ENCODE data around the gene RIC8B. TPM values are rescaled to one million over a fixed set of nuclear protein-coding genes. Genes with fewer than 3 reads are reported as not detected.
A peak's percentile ranks its signal among the peaks of the same experiment; 100 is the strongest.

RIC8B gene
- total and polyA plus RNA-seq, 5 donors = 9.0 to 24.2 (median 20.4) TPM

DNA sequence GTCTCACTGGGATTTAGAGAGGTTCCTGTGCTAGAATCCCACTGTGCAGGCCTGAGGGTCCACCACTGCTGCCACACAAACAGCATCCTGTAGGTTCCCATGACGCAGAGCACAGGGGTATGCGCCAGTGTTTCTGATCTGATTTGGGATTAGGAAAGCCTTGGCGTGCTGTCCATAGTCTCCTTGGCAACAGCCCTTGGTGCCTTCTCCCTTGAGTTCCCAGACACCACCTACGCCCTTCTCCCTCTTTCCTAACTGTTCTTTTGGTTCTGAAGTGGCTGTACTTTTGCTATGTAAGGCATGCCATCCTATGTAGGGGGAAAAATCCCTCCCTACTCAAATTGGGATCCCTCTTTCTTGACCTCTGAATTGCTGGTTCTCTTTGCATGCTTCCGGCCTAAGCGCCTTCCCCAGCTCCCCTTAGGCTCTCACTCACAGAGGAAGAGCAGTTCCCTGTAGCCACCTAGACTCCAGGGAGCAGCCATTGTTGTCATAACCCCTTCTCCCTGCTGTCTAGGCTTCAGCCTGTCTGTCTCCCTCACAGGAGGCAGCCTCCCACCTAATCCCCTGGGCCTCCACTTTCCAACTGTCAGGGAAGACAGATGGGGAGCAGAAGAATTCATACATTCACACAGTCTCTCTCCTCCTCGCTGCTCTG, 14.8 kb upstream of the RIC8B start:
- DNase-seq (peak in 1 of 3 donors; percentile 21), ATAC-seq (no peak)
- no peaks in the 10 kb centered on the region for H3K9me3 ChIP-seq (ENCODE audit: control insufficient read depth, low read length)
- peaks cover 9% of the 10 kb centered on the region for H3K4me1 ChIP-seq (ENCODE audit: control insufficient read depth, insufficient read depth, low read length)
- no peaks in the 10 kb centered on the region for H3K27me3 ChIP-seq (ENCODE audit: control insufficient read depth, insufficient read depth)
- intact Hi-C loops (cut with DNase I) = no loop called here
- no peak overlapping the region for H3K4me3 ChIP-seq (ENCODE audit: low read length)
- H3K27ac ChIP-seq (ENCODE audit: low read length) = no peak overlapping the region
- WGBS = 75% methylated on average over 7 of the region's 7 CpGs

- DNase-seq (no peak), ATAC-seq (peak; percentile 39 to 52)
- 48% methylated on average over 2 of the region's 2 CpGs for WGBS
- no peaks in the 10 kb centered on the region for H3K9me3 ChIP-seq (ENCODE audit: control insufficient read depth, low read length)
- no peak overlapping the region for H3K4me3 ChIP-seq (ENCODE audit: low read length)
- H3K4me1 ChIP-seq (ENCODE audit: control insufficient read depth, insufficient read depth, low read length) = peaks cover 9% of the 10 kb centered on the region
- H3K27ac ChIP-seq (ENCODE audit: low read length) = no peak overlapping the region
- no peaks in the 10 kb centered on the region for H3K27me3 ChIP-seq (ENCODE audit: control insufficient read depth, insufficient read depth)
- intact Hi-C loops (cut with DNase I) = no loop called here
Measured at GRCh38 chr12:106760184-106760531, 14.3 kb upstream of the RIC8B start.

DNA sequence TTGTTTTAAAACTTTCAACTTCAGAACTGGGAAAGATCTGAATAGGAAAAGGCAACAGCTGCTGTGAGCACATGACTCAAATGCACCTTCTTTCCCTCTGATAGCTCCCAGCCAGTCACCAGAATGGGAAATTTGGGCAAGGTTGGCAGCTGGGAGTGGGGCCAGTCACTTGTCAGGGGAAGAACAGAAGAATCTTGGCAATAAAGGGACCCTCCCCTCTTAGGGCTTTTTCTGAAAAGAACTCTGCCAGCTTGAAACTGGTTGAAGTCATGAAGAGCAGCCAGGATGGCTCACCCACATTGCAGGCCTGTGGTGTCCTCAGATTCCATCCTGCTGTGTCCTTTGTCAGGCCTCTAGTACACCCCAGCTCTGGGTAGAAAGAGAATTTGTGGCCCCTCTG, 10.3 kb upstream of the RIC8B start:
- no peak for ATAC-seq
- H3K27ac ChIP-seq (ENCODE audit: low read length) = no peak overlapping the region
- intact Hi-C loops (cut with DNase I) = no loop called here
- no peaks in the 10 kb centered on the region for H3K27me3 ChIP-seq (ENCODE audit: control insufficient read depth, insufficient read depth)
- H3K4me1 ChIP-seq (ENCODE audit: control insufficient read depth, insufficient read depth, low read length) = peaks cover 13% of the 10 kb centered on the region
- DNase-seq = no peak
- H3K4me3 ChIP-seq (ENCODE audit: low read length) = no peak overlapping the region
- no peaks in the 10 kb centered on the region for H3K9me3 ChIP-seq (ENCODE audit: control insufficient read depth, low read length)

DNA sequence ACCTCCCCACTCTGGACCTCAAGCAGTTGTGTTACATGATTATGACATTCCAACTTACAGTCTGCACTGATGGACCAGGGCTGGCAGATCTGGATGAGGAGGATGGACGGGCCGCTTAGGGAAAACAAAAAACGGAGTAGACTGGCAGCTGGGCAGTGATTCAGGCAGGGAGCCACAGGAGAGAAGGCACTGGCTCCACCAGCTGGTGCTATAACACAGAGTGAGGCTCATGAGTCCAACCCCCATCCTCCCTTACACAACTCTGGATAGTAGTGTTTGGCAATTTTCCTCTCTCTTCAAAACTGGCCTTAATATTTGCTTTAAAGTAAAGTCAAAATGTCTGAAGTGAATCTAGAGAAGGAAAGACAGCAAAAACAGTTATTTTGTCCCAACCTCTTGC, 9.7 kb upstream of the RIC8B start:
- H3K9me3 ChIP-seq (ENCODE audit: control insufficient read depth, low read length) = no peaks in the 10 kb centered on the region
- intact Hi-C loops (cut with DNase I) = no loop called here
- H3K4me3 ChIP-seq (ENCODE audit: low read length) = no peak overlapping the region
- WGBS = 76% methylated on average over 3 of the region's 3 CpGs
- ATAC-seq (peak in 1 of 2 donors; percentile 54), DNase-seq (no peak)
- no peak overlapping the region for H3K27ac ChIP-seq (ENCODE audit: low read length)
- peaks cover 12% of the 10 kb centered on the region for H3K4me1 ChIP-seq (ENCODE audit: control insufficient read depth, insufficient read depth, low read length)
- H3K27me3 ChIP-seq (ENCODE audit: control insufficient read depth, insufficient read depth) = no peaks in the 10 kb centered on the region

DNA sequence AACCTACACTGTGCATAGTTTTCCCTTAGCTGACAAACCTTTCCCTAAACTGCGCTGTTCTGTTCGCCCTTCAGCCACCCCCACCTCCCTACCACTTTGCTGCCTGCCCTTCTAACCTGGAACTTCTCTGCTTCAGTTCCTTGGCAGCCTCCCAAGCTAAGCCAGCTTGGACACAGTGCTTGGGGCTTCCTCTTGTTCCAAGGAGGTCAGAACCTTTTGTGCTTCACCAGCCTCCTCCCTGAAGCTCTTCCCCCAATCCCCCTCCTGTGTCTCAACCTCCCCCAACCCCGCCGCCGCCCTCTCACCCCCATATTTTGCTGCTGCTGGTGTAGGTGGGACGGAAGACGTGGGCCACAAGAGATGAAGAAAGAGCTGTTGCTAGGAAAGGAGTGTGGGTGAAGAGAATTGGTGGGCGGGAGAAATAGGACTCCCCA, 8.1 kb upstream of the RIC8B start:
- intact Hi-C loops (cut with DNase I) = no loop called here
- Histone ChIP-seq H3K9me3 (ENCODE audit: control insufficient read depth, low read length) (no peaks in the 10 kb centered on the region), H3K4me1 (ENCODE audit: control insufficient read depth, insufficient read depth, low read length) (peaks cover 9% of the 10 kb centered on the region), H3K27ac (ENCODE audit: low read length) (peak overlapping the region; percentile 57), H3K27me3 (ENCODE audit: control insufficient read depth, insufficient read depth) (no peaks in the 10 kb centered on the region), H3K4me3 (ENCODE audit: low read length) (no peak overlapping the region)
- ATAC-seq = peak; percentile 85 to 87
- WGBS = 35% methylated on average over 8 of the region's 8 CpGs
- peak; percentile 50 to 79 (median 71) for DNase-seq

GRCh38 chr12:106767206-106767605, 7.3 kb upstream of the RIC8B start:
- 53% methylated on average over 2 of the region's 2 CpGs for WGBS
- Histone ChIP-seq H3K9me3 (ENCODE audit: control insufficient read depth, low read length) (no peaks in the 10 kb centered on the region), H3K27me3 (ENCODE audit: control insufficient read depth, insufficient read depth) (no peaks in the 10 kb centered on the region), H3K4me1 (ENCODE audit: control insufficient read depth, insufficient read depth, low read length) (peaks cover 9% of the 10 kb centered on the region), H3K27ac (ENCODE audit: low read length) (no peak overlapping the region), H3K4me3 (ENCODE audit: low read length) (no peak overlapping the region)
- no peak for ATAC-seq
- no peak for DNase-seq
- intact Hi-C loops (cut with DNase I) = no loop called here

GRCh38 chr12:106767954-106768822, 6.3 kb upstream of the RIC8B start:
- no peaks in the 10 kb centered on the region for H3K27me3 ChIP-seq (ENCODE audit: control insufficient read depth, insufficient read depth)
- no peak for DNase-seq
- H3K4me3 ChIP-seq (ENCODE audit: low read length) = no peak overlapping the region
- no peak overlapping the region for H3K27ac ChIP-seq (ENCODE audit: low read length)
- peaks cover 9% of the 10 kb centered on the region for H3K4me1 ChIP-seq (ENCODE audit: control insufficient read depth, insufficient read depth, low read length)
- 56% methylated on average over 9 of the region's 9 CpGs for WGBS
- H3K9me3 ChIP-seq (ENCODE audit: control insufficient read depth, low read length) = no peaks in the 10 kb centered on the region
- intact Hi-C loops (cut with DNase I) = no loop called here
- no peak for ATAC-seq

GRCh38 chr12:106769078-106769477, 5.4 kb upstream of the RIC8B start:
- Histone ChIP-seq H3K9me3 (ENCODE audit: control insufficient read depth, low read length) (no peaks in the 10 kb centered on the region), H3K27ac (ENCODE audit: low read length) (no peak overlapping the region), H3K4me1 (ENCODE audit: control insufficient read depth, insufficient read depth, low read length) (peaks cover 9% of the 10 kb centered on the region), H3K27me3 (ENCODE audit: control insufficient read depth, insufficient read depth) (no peaks in the 10 kb centered on the region), H3K4me3 (ENCODE audit: low read length) (no peak overlapping the region)
- intact Hi-C loops (cut with DNase I) = no loop called here
- no peak for ATAC-seq
- 51% methylated on average over 5 of the region's 5 CpGs for WGBS
- no peak for DNase-seq

GRCh38 chr12:106769546-106769945, 4.9 kb upstream of the RIC8B start:
- no peaks in the 10 kb centered on the region for H3K9me3 ChIP-seq (ENCODE audit: control insufficient read depth, low read length)
- no peak for DNase-seq
- no peak for ATAC-seq
- H3K4me3 ChIP-seq (ENCODE audit: low read length) = no peak overlapping the region
- H3K4me1 ChIP-seq (ENCODE audit: control insufficient read depth, insufficient read depth, low read length) = peaks cover 9% of the 10 kb centered on the region
- WGBS = 60% methylated on average over 6 of the region's 6 CpGs
- no peaks in the 10 kb centered on the region for H3K27me3 ChIP-seq (ENCODE audit: control insufficient read depth, insufficient read depth)
- intact Hi-C loops (cut with DNase I) = no loop called here
- no peak overlapping the region for H3K27ac ChIP-seq (ENCODE audit: low read length)

DNA sequence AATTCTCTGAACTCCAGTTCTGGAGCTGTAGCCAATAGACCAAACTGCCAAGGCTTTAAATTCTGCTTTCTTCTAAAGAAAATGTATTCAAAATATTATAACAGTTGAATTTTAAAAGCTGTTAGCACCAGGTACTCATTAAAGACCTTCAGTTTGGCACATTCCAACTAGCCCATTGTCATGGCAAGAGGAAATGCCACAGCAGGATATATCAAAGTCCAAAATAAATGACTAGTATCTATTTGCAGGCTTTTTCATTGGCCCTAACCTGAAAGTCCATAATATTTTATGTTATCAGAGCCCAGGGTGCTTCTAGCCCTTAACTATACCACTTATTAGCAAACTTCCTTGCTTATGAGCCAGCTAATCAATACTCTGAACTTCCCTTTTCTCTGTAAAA, 3.1 kb upstream of the RIC8B start:
- H3K9me3 ChIP-seq (ENCODE audit: control insufficient read depth, low read length) = no peaks in the 10 kb centered on the region
- no peak overlapping the region for H3K27ac ChIP-seq (ENCODE audit: low read length)
- H3K27me3 ChIP-seq (ENCODE audit: control insufficient read depth, insufficient read depth) = no peaks in the 10 kb centered on the region
- ATAC-seq = no peak
- H3K4me3 ChIP-seq (ENCODE audit: low read length) = no peak overlapping the region
- intact Hi-C loops (cut with DNase I) = no loop called here
- peaks cover 7% of the 10 kb centered on the region for H3K4me1 ChIP-seq (ENCODE audit: control insufficient read depth, insufficient read depth, low read length)
- no peak for DNase-seq

DNA sequence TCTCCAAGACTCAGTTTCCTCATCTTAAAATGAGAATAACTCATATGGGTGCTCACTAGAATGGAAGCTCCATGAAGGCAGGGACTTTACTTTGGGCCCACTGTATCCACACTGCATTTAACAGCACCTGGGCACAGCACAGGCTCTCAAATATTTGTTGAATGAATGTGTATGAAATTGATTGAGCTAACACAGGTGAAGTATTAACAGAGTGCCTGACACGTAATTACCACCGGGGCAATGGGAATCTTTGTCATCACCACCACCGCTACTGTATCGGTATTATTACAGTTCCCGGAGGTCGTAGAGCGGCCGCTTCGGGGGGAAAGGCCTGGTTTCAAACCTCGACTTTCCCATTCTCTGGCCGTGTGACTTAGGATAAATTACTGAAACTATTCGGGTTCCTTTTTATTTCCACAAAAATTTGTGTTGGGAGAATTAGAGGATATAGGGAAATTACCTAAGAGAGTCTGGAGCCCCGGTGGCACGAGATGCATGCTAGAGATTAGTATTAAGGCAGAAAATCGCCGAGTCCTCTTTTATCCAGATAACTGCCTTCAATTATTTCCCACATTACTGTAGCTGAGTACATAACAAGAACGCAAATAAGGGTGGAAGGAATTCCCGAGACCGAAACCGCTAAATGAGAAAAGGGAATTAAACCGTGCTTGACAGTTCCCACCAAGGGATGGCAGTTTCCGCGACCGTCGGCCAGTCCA, 1.0 kb upstream of the RIC8B start:
- no peak for DNase-seq
- intact Hi-C loops (cut with DNase I) = no loop called here
- H3K4me1 ChIP-seq (ENCODE audit: control insufficient read depth, insufficient read depth, low read length) = peaks cover 3% of the 10 kb centered on the region
- no peak for ATAC-seq
- peak overlapping the region; percentile 79 for H3K4me3 ChIP-seq (ENCODE audit: low read length)
- no peaks in the 10 kb centered on the region for H3K27me3 ChIP-seq (ENCODE audit: control insufficient read depth, insufficient read depth)
- peak overlapping the region; percentile 87 for H3K27ac ChIP-seq (ENCODE audit: low read length)
- WGBS = 39% methylated on average over 25 of the region's 25 CpGs
- H3K9me3 ChIP-seq (ENCODE audit: control insufficient read depth, low read length) = no peaks in the 10 kb centered on the region
